Activated CD8-positive, alpha-beta memory T cell treated with anti-CD3 and anti-CD28 coated beads, Interleukin-2, amount 50 U/mL, for 4 hours (primary cell): ENCODE results near the gene FHL3.
A peak's percentile ranks its signal among the peaks of the same experiment; 100 is the strongest.
"Not testable (repeated sequence)": the region's sequence is repeated elsewhere in the genome, so short reads cannot be mapped to it uniquely, and the experiment has no call there.

ENCODE experiments used
- DNase-seq: peaks from one replicate; pipeline ENCODE4 v3.0.0-alpha.2; 2020

The FHL3 gene

GRCh38 chr1:38032992-38033391, 27.7 kb upstream of the FHL3 start:
- DNase-seq: not testable (repeated sequence)

GRCh38 chr1:38031513-38031866, 26.2 kb upstream of the FHL3 start:
- DNase-seq: no peak

- no peak for DNase-seq
Observed at GRCh38 chr1:38030596-38031512, 25.5 kb upstream of the FHL3 start.

- DNase-seq: peak; percentile 52
Observed at GRCh38 chr1:38029685-38030511, 24.6 kb upstream of the FHL3 start.

GRCh38 chr1:38029081-38029681, 23.9 kb upstream of the FHL3 start:
- no peak for DNase-seq

GRCh38 chr1:38028671-38029070, 23.4 kb upstream of the FHL3 start:
- DNase-seq: no peak

- DNase-seq: no peak
Observed at GRCh38 chr1:38028105-38028591, 22.8 kb upstream of the FHL3 start.

- DNase-seq: no peak
Observed at GRCh38 chr1:38027201-38028104, 22.1 kb upstream of the FHL3 start.

- no peak for DNase-seq
Observed at GRCh38 chr1:38026592-38027200, 21.4 kb upstream of the FHL3 start.

- DNase-seq: no peak
Observed at GRCh38 chr1:38025664-38026063, 20.4 kb upstream of the FHL3 start.

- DNase-seq: no peak
Observed at GRCh38 chr1:38025233-38025632, 19.9 kb upstream of the FHL3 start.

- DNase-seq: no peak
Observed at GRCh38 chr1:38022810-38023209, 17.5 kb upstream of the FHL3 start.

- no peak for DNase-seq
Observed at GRCh38 chr1:38021969-38022368, 16.7 kb upstream of the FHL3 start.

- no peak for DNase-seq
Observed at GRCh38 chr1:38020396-38020795, 15.1 kb upstream of the FHL3 start.

GRCh38 chr1:38018864-38019343, 13.6 kb upstream of the FHL3 start:
- no peak for DNase-seq

- no peak for DNase-seq
Observed at GRCh38 chr1:38015978-38016725, 10.8 kb upstream of the FHL3 start.

- no peak for DNase-seq
Observed at GRCh38 chr1:38014724-38015424, 9.6 kb upstream of the FHL3 start.

- no peak for DNase-seq
Observed at GRCh38 chr1:38014171-38014570, 8.9 kb upstream of the FHL3 start.

GRCh38 chr1:38013227-38013622, 7.9 kb upstream of the FHL3 start:
- no peak for DNase-seq
